Stimulated activated CD8-positive, alpha-beta memory T cell treated with anti-CD3 and anti-CD28 coated beads, Interleukin-7, amount 100 ng/mL, for 24 hours (primary cell): ENCODE results near the gene P3H2.
"Not testable (repeated sequence)": the region's sequence is repeated elsewhere in the genome, so short reads cannot be mapped to it uniquely, and the experiment has no call there.

Experiments used
- DNase-seq: peaks from one replicate; pipeline ENCODE4 v3.0.0-alpha.2; 2020; ENCODE audit warnings: low read depth

Gene P3H2, protein sequence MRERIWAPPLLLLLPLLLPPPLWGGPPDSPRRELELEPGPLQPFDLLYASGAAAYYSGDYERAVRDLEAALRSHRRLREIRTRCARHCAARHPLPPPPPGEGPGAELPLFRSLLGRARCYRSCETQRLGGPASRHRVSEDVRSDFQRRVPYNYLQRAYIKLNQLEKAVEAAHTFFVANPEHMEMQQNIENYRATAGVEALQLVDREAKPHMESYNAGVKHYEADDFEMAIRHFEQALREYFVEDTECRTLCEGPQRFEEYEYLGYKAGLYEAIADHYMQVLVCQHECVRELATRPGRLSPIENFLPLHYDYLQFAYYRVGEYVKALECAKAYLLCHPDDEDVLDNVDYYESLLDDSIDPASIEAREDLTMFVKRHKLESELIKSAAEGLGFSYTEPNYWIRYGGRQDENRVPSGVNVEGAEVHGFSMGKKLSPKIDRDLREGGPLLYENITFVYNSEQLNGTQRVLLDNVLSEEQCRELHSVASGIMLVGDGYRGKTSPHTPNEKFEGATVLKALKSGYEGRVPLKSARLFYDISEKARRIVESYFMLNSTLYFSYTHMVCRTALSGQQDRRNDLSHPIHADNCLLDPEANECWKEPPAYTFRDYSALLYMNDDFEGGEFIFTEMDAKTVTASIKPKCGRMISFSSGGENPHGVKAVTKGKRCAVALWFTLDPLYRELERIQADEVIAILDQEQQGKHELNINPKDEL

DNA sequence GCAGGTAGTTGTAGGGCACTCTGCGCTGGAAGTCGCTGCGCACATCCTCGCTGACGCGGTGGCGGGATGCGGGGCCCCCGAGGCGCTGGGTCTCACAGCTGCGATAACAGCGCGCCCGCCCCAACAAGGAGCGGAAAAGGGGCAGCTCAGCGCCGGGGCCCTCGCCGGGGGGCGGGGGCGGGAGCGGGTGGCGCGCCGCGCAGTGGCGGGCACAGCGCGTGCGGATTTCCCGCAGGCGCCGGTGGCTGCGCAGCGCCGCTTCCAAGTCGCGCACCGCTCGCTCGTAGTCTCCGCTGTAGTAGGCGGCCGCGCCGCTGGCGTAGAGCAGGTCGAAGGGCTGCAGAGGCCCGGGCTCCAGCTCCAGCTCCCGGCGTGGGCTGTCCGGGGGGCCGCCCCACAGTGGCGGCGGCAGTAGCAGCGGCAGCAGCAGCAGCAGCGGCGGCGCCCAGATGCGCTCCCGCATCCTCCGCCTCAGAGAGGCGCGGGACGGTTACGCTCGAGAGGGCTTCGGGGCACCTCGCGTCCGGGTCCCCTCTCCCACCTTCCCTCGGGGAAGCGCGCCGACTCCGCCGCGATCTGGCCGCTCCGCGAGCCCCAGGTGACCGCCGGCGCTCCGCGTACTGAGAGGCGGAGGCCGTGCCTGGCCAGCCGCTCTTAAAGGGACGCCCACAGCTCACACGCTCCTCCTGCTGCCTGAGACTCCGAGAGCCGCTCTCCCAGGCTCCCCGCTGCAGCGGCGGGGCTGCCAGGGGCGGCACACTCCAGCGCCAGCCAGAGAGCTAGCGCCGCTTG, at the start of gene P3H2:
TSS of gene P3H2 (minus strand) at position 629 of the 792 bp plus-strand sequence. CDS start at position 463, 166 bp downstream.
- no peak for DNase-seq

DNA sequence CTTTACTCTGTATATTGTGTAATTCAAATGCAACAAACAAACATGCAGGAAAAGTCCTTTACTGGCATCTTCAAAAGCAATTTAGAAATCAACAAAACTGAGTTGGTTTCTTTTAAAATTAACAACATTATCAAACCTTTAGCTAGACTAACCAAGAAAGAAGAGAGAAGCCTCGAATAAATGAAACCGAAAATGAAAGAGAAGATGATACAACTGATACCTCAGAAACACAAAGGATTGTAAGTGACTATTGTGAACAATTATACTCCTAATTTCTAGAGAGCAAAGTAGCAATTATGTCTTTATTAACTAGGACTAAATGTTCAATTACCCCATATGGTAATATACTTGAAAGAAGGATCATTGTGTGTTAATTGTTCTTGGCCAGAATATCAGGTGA, 49.2 kb upstream of the P3H2 start:
- DNase-seq: no peak

DNA sequence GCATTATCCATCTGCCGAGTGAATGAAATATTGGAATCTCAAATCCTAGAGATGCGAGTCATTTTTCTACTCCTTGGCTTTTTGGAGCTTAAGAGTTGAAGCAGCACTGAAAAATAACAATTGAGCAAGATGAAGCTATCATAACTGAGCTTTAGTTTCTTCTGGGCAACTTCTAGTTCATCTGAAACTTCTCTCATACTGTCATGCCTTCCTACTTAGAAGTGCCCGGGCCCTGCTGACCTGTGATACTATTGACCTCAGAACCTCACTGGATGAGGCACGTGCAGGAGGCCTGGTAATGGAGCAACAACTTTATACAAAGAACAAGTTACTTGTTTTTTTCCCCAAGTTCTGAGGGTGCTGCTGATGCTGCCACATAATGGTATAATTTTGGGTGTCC, 48.5 kb upstream of the P3H2 start:
- no peak for DNase-seq

DNA sequence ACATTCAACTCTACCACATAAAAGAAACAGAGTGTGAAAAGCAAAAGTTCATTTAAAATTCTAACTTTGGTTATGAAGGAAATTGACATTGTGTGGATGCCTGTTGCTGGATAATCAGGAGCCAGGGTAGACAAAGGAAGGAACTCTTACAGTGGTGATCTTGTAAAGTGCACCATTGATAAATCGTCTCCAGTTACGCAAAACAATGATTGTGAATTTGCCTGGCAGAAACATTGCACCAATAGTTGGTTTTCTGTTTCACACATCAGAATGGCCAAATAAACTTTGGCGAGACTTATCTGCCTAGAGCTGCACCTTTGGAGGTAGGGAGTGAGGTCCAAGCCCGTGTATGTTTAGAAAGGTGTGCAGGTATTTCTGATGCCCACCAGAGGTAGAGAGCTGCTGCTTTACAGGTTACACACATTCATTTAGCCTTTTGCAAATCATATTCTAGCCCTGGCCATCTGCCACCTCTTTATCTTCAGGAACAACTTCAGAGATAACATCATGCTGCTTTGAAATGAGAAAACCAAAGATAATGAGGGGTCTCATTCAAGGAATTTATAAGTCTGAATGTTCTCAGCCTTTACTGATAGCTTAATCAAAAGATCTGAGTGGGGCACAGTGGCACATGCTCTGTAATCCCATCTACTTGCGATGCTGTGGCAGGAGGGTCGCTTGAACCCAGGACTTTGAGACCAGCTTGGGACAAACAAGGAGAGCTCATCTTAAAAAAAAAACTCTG, 47.4 kb upstream of the P3H2 start:
- DNase-seq: no peak

DNA sequence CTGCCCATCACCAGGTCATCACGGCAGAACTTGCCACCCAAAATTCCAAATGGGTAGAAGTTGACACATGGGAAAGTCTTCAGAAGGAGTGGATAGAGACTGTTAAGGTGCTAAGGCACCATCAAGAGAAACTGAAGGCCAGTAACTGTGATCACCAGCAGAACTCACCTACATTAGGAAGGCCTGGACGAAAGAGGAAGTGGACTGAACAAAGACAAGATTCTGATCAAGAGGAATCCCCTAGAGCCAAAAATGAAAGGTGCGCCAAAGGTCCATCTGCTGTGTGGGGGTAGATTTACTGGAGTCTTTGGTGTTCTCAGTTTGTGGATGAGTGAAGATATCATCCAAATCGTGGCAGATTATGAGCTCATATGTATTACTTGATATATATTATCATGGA, 46.3 kb upstream of the P3H2 start:
- DNase-seq: no peak

DNA sequence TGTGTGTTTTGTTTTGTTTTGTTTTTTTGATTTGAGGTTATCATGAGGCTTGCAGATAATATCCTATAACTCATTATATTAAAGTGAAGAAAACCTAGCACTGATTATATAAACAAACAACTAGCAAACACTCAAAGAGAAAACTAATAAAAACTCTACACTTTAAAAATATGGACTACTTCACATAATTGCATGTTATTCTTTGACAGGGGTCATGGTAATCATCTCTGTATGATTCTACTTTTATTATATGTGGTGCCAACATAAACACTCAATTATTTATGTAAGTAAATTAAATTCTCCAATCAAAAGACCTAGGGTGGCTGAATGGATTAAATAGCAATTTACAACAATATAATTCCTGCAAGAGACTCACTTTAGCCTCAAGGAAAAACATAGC, 44.6 kb upstream of the P3H2 start:
- DNase-seq: no peak

DNA sequence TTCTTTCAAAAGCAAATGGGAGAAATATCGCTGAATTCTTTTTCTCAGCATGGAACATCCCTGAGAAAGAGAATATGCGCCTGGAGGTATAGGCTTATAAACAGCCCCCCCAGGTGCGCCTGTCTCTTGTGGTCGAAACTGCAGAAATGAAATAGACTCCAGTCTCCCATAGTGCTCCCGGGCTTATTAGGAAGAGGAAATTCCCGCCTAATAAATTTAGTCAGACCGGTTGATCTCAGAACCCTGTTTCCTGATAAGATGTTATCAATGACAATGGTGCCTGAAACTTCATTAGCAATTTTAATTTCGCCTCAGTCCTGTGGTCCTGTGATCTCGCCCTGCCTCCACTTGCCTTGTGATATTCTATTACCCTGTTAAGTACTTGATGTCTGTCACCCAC, 41.3 kb upstream of the P3H2 start:
- not testable (repeated sequence) for DNase-seq

DNA sequence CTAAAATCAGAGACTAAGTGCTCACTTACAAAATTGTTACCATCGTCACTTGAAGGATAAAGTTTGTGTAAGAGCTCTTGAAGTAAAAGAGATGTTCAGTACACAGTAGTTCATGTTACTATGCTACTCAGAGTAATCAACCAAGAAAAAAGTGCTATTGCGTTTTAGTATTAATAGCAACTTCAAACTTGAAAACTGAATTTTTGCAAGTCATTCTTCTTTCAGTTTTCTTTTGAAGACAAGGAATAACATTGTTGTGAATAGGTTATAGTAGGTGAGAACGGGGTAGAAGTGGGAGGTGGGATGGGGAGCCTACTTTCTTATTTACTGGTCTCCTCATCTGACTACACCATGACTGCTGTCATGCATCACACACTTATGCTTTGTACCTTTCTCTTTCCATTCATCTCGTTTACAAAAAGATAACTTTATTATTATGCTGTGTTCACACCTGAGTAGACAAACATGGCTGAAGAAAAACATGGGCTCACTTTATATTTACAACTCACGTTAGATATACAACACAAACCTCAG, 39.3 kb upstream of the P3H2 start:
- no peak for DNase-seq

DNA sequence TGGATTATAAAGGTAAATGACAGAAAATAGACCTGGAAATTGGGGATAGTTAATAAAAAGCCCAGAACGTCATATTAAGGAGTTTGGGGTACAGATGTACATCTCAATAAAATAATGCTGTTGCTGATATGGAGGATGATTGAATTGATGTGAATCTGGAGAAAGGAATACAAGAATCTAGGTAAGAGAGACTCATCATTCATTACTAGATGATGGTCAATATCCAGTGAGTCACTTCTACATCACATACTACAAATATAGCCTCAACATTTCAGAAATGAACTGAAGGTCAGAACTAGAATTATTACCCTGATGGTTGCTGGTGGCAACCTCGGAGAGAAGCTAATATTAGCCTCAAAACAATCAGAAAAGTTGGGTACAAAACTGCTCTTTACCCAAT, 37.6 kb upstream of the P3H2 start:
- DNase-seq: no peak

DNA sequence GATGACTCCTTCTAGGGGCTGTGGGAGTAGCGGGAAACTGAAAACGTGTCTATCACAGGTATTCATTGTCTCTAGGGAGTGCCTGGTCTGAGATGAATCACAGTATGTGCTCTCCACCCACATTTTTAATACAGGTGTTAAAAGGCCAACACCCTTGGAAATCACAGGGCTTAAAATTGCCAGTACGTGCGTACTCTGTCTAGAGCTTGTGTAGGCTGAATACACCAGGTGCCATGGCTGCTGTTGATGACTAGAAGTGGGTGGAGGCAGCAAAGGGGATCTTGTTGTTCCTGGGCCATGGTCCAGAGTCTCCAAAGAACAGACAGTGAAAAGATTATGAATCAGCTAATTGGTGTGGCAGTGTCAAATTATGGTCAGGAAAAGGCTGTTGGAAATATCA, 35.1 kb upstream of the P3H2 start:
- DNase-seq: no peak

DNA sequence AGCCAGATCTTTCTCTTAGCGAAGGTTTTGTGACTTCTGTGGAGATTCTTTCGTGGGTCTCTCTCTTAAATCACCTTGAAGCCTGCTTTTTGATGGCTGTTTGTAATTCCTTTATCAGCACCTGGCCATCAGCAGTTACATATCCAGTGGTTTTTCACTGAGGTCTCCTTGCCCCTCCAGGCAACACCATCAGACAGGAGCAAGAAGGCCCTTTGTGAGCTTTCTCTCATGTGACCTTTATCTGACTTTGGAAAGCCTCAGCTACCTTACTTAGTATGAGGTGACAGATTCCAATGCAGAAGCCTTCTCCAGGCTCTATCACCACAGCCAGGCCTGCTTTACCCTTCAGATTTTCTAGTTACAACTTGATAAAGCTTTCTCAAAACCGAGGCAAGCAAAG, 30.0 kb upstream of the P3H2 start:
- DNase-seq: no peak

DNA sequence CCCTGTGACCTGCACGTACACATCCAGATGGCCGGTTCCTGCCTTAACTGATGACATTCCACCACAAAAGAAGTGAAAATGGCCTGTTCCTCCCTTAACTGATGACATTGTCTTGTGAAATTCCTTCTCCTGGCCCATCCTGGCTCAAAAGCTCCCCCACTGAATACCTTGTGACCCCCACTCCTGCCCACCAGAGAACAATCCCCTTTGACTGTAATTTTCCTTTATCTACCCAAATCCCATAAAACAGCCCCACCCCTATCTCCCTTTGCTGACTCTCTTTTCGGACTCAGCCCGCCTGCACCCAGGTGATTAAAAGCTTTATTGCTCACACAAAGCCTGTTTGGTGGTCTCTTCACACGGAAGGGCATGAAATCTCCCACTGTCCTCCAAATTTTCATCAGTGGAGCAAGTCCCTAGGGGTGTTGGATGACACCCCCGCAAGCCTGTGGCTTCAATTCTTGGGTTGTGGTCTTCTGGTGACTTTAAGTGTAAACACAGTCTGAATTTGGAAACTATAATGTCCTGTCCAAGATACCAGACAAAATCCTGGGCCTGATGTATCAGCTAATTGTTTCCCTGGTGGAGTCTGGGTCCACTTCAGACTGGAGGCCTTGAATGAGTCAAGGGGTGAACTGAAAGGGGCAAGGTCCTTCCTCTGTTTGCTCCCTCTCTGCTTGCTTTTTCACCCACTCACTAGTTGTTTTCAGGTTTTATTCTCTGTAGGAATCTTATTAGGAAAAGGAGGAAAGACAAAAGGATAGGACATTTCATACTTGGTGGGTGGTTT, 29.3 kb upstream of the P3H2 start:
- DNase-seq: not testable (repeated sequence)

DNA sequence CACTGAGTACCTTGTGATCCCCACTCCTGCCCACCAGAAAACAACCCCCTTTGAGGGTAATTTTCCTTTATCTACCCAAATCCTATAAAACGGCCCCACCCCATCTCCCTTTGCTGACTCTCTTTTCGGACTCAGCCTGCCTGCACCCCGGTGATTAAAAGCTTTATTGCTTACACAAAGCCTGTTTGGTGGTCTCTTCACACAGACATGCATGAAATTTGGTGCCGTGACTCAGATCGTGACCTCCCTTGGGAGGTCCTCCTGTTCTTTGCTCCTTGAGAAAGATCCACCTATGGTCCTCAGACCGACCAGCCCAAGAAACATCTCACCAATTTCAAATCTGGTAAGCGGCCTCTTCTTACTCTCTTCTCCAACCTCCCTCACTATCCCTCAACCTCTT, 24.1 kb upstream of the P3H2 start:
- not testable (repeated sequence) for DNase-seq

DNA sequence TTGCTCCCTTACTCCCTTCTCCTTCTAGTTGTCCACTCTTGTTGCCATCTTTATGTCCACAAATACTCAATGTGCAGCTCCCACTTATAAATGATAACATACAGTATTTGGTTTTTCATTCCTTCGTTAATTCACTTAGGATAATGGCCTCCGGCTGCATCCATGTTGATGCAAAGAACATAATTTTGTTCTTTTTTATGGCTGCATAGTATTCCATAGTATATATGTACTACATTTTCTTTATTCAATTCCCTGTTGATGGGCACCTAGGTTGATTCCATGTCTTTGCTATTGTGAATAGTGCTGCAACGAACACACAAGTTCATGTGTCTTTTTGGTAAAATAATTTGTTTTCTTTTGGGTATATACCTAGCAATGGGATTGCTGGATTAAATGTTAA, 21.3 kb upstream of the P3H2 start:
- DNase-seq: no peak

DNA sequence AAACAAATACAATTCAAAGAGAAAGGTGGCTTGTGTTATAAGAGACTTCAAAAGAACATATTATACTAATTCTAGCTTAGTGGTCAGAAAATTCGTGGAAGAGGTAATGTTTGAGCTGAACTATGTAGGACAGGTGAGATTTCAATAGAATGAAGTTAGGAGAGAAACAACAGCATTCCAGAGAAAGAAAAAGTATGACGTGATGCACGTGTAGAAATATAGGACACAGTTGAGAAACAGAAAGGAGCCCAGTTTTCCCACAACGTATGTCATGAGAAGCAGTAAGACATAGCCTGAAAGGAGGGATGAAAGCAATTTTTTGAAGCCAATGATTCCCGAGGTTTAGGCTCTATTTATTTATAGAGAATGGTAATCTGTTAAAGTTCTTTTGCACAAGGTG, 18.7 kb upstream of the P3H2 start:
- no peak for DNase-seq

DNA sequence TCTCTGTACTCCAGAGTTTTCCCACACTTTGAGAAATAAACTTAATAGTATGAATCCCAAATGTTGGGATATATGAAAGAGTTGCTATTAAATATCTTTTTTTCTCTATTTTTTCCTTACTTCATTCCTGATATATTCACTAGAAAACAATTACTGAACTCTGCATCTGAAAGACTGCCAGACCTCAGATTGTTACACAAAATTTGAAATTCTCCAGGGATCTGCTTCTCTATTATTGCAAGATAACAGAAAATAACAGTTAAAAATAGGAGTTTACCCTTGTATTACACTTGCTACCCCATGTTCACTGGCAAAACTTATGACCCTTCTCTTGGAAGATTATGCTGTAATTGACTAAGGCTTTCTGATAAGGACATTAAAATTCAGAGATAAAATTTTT, 11.7 kb upstream of the P3H2 start:
- DNase-seq: no peak

DNA sequence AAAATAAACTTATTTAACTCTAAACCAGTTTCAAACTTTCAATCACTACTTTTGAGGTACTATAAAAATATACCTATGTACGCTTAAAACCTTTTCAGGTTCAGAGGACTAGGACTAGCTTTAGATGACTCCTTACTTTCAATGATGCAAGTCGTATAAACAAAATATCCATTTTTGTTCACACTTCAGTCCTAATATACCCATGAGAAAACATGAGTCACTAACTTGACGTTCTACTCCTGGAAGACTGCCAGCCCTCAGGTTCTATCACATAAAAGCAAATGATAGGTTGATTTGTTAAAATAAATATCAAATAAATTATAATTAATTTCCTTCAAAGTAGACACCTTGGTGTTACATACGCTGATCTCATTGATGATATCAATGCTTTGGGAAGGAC, 10.6 kb upstream of the P3H2 start:
- DNase-seq: no peak

DNA sequence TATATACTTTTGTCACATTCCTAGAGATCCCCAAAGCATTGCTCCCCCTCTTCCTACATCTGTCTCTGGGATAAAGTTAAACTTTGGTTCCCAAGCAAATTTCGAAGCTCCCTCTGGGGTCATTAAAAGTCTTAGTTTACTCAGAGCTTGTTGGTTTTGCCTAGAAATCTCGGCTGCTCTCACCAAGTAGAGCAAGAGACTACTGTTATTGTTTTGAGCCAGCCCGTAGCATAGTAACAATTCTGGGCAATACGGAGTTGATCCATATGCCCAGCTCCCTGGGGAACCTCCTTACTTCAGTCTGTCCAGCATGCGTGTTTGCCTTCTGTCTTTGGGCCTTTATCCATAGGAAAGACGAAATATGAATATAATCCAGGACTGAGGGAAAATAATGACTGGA, 10.0 kb upstream of the P3H2 start:
- DNase-seq: no peak

DNA sequence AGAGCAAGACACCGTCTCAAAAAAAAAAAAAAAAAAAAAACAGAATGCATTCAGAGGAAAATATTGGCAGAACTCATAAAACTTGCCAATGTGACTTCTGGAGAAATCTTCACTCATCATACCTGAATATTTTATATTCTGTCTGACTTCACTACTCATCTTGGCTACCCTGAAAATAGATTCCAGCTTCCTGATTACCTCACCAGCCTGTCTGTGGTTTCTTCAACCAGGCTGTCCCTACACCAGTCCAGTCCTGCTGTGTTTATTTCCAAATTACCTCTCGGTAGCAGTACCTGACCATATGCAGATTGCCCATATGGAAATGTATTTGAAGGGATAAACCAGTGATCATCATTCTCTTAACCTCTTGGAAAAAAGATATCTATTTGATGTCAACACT, 9.3 kb upstream of the P3H2 start:
- no peak for DNase-seq

DNA sequence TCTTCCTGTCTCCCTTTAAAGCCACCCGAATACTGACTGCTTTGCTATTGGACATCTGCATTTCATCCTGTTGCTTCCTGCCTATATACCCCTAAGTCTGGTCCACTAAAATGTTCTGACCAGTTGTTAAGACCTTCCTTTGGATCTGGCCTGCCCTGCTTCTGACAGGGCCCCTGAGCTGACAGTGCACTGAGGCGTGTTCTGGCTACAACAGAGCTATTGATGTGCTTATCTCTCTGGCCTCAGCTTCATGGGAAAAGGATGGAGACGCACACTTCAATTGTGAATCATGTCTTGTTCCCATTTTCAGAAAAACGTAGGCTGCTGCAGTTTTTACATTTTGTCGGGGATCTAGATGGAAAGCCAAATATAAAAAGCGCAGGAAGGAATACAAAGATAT, 7.1 kb upstream of the P3H2 start:
- no peak for DNase-seq

DNA sequence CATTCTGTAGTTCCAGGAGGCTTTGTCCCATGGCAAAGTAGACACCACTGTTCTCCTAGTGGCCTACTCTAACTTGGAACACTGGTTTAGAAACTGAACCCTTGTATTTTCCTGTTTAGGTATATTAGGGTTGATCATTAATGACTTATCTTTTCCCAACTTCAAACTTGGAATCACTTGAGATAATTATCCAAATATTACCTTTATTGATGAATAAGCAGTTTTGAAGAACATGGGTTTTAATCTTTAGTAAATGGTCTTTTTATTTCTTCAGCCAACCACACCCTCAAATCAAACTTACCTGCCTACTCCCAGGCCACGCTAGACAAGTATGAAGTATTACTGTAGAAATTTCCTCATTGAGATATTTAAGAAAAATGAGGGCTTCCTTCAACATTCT, 6.5 kb upstream of the P3H2 start:
- no peak for DNase-seq
